Activated CD4-positive, alpha-beta T cell treated with anti-CD3 and anti-CD28 coated beads, Interleukin-2, amount 10 ng/mL, durations not matched to agents 7 days and 5 days (primary cell): ENCODE data around the gene SPACA7. TPM values are rescaled to one million over a fixed set of nuclear protein-coding genes. Genes with fewer than 3 reads are reported as not detected.
"Not testable (repeated sequence)": the region's sequence is repeated elsewhere in the genome, so short reads cannot be mapped to it uniquely, and the experiment has no call there.

Experiments
- CTCF ChIA-PET: fragments of 350-600 bp; sonication (Branson Sonifier 250); formaldehyde crosslinking; loops from one replicate; lab custom pipeline; 2021; ENCODE audit warnings: antibody characterized with exemption; lab: Charles Lee
- POLR2A ChIA-PET: fragments of 350-600 bp; sonication (Branson Sonifier 250); formaldehyde crosslinking; loops from one replicate; lab custom pipeline; 2021; ENCODE audit warnings: antibody characterized with exemption; lab: Charles Lee
- DNase-seq: peaks from one replicate; pipeline ENCODE4 v3.0.0-alpha.2; 2020
- H3K27ac Mint-ChIP-seq: one replicate; pipeline ENCODE4 v1.8.0; 2021; ENCODE audit warnings: mild to moderate bottlenecking, moderate library complexity, mixed read lengths
- H3K27me3 Mint-ChIP-seq: one replicate; pipeline ENCODE4 v1.8.0; 2021; ENCODE audit warnings: mixed read lengths
- H3K36me3 Mint-ChIP-seq: one replicate; pipeline ENCODE4 v1.8.0; 2021; ENCODE audit warnings: low read depth, mixed read lengths
- H3K4me1 Mint-ChIP-seq: one replicate; pipeline ENCODE4 v1.8.0; 2021; ENCODE audit warnings: mixed read lengths
- H3K4me3 Mint-ChIP-seq: one replicate; pipeline ENCODE4 v1.8.0; 2021; ENCODE audit warnings: mild to moderate bottlenecking, moderate library complexity, mixed read lengths
- H3K9me3 Mint-ChIP-seq: one replicate; pipeline ENCODE4 v1.8.0; 2021; ENCODE audit warnings: mixed read lengths
- total RNA-seq, 2 experiments: library from RNA; stranded (reverse); gene quantifications; one replicate each; pipeline ENCODE4 v1.2.3, GENCODE V29; 2021

SPACA7 gene
- total RNA-seq, 2 experiments from 2014 or later: not detected

- Mint-ChIP-seq H3K4me1 (no peaks in the 10 kb centered on the region), H3K27ac (no peak overlapping the region), H3K9me3 (no peaks in the 10 kb centered on the region), H3K27me3 (no peaks in the 10 kb centered on the region), H3K36me3 (no peaks in the 10 kb centered on the region), H3K4me3 (no peak overlapping the region)
- no peak for DNase-seq
- ChIA-PET CTCF (interaction anchor here (0.5 kb wide), 2 partner anchors 19 to 275 kb away, joined by 3 to 5 read pairs; no protein-coding TSS in a partner anchor), POLR2A (no interaction called here)
Measured at GRCh38 chr13:112397108-112397507, 21.0 kb downstream of the SPACA7 start.

GRCh38 chr13:112398347-112398746, 22.2 kb downstream of the SPACA7 start:
- H3K4me3 Mint-ChIP-seq, DNase-seq, H3K27me3 Mint-ChIP-seq, H3K4me1 Mint-ChIP-seq, H3K27ac Mint-ChIP-seq, CTCF ChIA-PET, H3K9me3 Mint-ChIP-seq, POLR2A ChIA-PET, H3K36me3 Mint-ChIP-seq: not testable (repeated sequence)

- H3K9me3 Mint-ChIP-seq: not testable (repeated sequence)
Measured at GRCh38 chr13:112409828-112410227, 33.7 kb downstream of the SPACA7 start.

GRCh38 chr13:112416647-112417046, 40.5 kb downstream of the SPACA7 start:
- Mint-ChIP-seq H3K9me3 (peaks cover 19% of the 10 kb centered on the region), H3K4me1 (no peaks in the 10 kb centered on the region), H3K4me3 (no peak overlapping the region), H3K27ac (no peak overlapping the region), H3K36me3 (peaks cover 2% of the 10 kb centered on the region), H3K27me3 (peaks cover 6% of the 10 kb centered on the region)
- ChIA-PET POLR2A (no interaction called here), CTCF (interaction anchor here (0.6 kb wide), 1 partner anchor 20 kb away, joined by 3 read pairs; no protein-coding TSS in a partner anchor)
- DNase-seq: no peak

More at GRCh38 chr13:112409828-112410227, 33.7 kb downstream of the SPACA7 start:
- H3K4me3 Mint-ChIP-seq, H3K4me1 Mint-ChIP-seq, DNase-seq, POLR2A ChIA-PET, H3K27ac Mint-ChIP-seq, H3K36me3 Mint-ChIP-seq, CTCF ChIA-PET, H3K27me3 Mint-ChIP-seq: not testable (repeated sequence)

- no peaks in the 10 kb centered on the region for H3K4me1 Mint-ChIP-seq
- H3K27me3 Mint-ChIP-seq: peaks cover 6% of the 10 kb centered on the region
- peaks cover 2% of the 10 kb centered on the region for H3K36me3 Mint-ChIP-seq
- peaks cover 19% of the 10 kb centered on the region for H3K9me3 Mint-ChIP-seq
- DNase-seq: no peak
- CTCF ChIA-PET: no interaction called here
- POLR2A ChIA-PET: no interaction called here
- no peak overlapping the region for H3K27ac Mint-ChIP-seq
- no peak overlapping the region for H3K4me3 Mint-ChIP-seq
Measured at GRCh38 chr13:112417079-112417478, 40.9 kb downstream of the SPACA7 start.

- H3K27me3 Mint-ChIP-seq: peaks cover 2% of the 10 kb centered on the region
- H3K27ac Mint-ChIP-seq: no peak overlapping the region
- ChIA-PET POLR2A (no interaction called here), CTCF (no interaction called here)
- no peaks in the 10 kb centered on the region for H3K36me3 Mint-ChIP-seq
- H3K4me1 Mint-ChIP-seq: no peaks in the 10 kb centered on the region
- H3K9me3 Mint-ChIP-seq: peaks cover 12% of the 10 kb centered on the region
- no peak overlapping the region for H3K4me3 Mint-ChIP-seq
- no peak for DNase-seq
Measured at GRCh38 chr13:112424098-112424497, 47.9 kb downstream of the SPACA7 start.

GRCh38 chr13:112428704-112429103, 52.5 kb downstream of the SPACA7 start:
- ChIA-PET CTCF (no interaction called here), POLR2A (no interaction called here)
- Mint-ChIP-seq H3K27me3 (peaks cover 2% of the 10 kb centered on the region), H3K9me3 (peaks cover 9% of the 10 kb centered on the region), H3K4me3 (no peak overlapping the region), H3K4me1 (no peaks in the 10 kb centered on the region), H3K36me3 (no peaks in the 10 kb centered on the region), H3K27ac (no peak overlapping the region)
- no peak for DNase-seq

- no peak overlapping the region for H3K4me3 Mint-ChIP-seq
- no peak for DNase-seq
- H3K27me3 Mint-ChIP-seq: no peaks in the 10 kb centered on the region
- ChIA-PET CTCF (no interaction called here), POLR2A (no interaction called here)
- no peaks in the 10 kb centered on the region for H3K4me1 Mint-ChIP-seq
- H3K36me3 Mint-ChIP-seq: no peaks in the 10 kb centered on the region
- H3K9me3 Mint-ChIP-seq: peaks cover 9% of the 10 kb centered on the region
- no peak overlapping the region for H3K27ac Mint-ChIP-seq
Measured at GRCh38 chr13:112431734-112432133, 55.6 kb downstream of the SPACA7 start.

- H3K9me3 Mint-ChIP-seq, POLR2A ChIA-PET, H3K4me1 Mint-ChIP-seq, CTCF ChIA-PET, H3K4me3 Mint-ChIP-seq, DNase-seq, H3K27me3 Mint-ChIP-seq, H3K27ac Mint-ChIP-seq, H3K36me3 Mint-ChIP-seq: not testable (repeated sequence)
Measured at GRCh38 chr13:112432734-112433133, 56.6 kb downstream of the SPACA7 start.

GRCh38 chr13:112433517-112433916, 57.4 kb downstream of the SPACA7 start:
- CTCF ChIA-PET: not testable (repeated sequence)

GRCh38 chr13:112434032-112434431, 57.9 kb downstream of the SPACA7 start:
- DNase-seq: no peak
- Mint-ChIP-seq H3K4me3 (no peak overlapping the region), H3K9me3 (peaks cover 13% of the 10 kb centered on the region), H3K4me1 (no peaks in the 10 kb centered on the region), H3K27ac (no peak overlapping the region), H3K27me3 (peaks cover 2% of the 10 kb centered on the region), H3K36me3 (no peaks in the 10 kb centered on the region)
- ChIA-PET POLR2A (no interaction called here), CTCF (no interaction called here)

More at GRCh38 chr13:112433517-112433916, 57.4 kb downstream of the SPACA7 start:
- H3K27ac Mint-ChIP-seq, DNase-seq, H3K4me1 Mint-ChIP-seq, H3K4me3 Mint-ChIP-seq, POLR2A ChIA-PET, H3K27me3 Mint-ChIP-seq, H3K36me3 Mint-ChIP-seq: not testable (repeated sequence)
- peaks cover 13% of the 10 kb centered on the region for H3K9me3 Mint-ChIP-seq

- Mint-ChIP-seq H3K9me3 (peaks cover 5% of the 10 kb centered on the region), H3K4me1 (no peaks in the 10 kb centered on the region), H3K36me3 (no peaks in the 10 kb centered on the region), H3K27ac (no peak overlapping the region), H3K27me3 (peaks cover 2% of the 10 kb centered on the region), H3K4me3 (no peak overlapping the region)
- POLR2A ChIA-PET: no interaction called here
- no peak for DNase-seq
- CTCF ChIA-PET: no interaction called here
Measured at GRCh38 chr13:112434937-112435523, 58.9 kb downstream of the SPACA7 start.

GRCh38 chr13:112435973-112436372, 59.8 kb downstream of the SPACA7 start:
- Mint-ChIP-seq H3K27ac (no peak overlapping the region), H3K4me3 (no peak overlapping the region), H3K27me3 (peaks cover 4% of the 10 kb centered on the region), H3K4me1 (no peaks in the 10 kb centered on the region), H3K9me3 (peaks cover 4% of the 10 kb centered on the region), H3K36me3 (no peaks in the 10 kb centered on the region)
- ChIA-PET CTCF (no interaction called here), POLR2A (no interaction called here)
- no peak for DNase-seq

- Mint-ChIP-seq H3K9me3 (peaks cover 4% of the 10 kb centered on the region), H3K36me3 (no peaks in the 10 kb centered on the region), H3K4me1 (no peaks in the 10 kb centered on the region), H3K27me3 (peaks cover 4% of the 10 kb centered on the region), H3K27ac (no peak overlapping the region), H3K4me3 (no peak overlapping the region)
- ChIA-PET POLR2A (no interaction called here), CTCF (no interaction called here)
- no peak for DNase-seq
Measured at GRCh38 chr13:112438094-112438493, 61.9 kb downstream of the SPACA7 start.
